DMS53 treated with DMSO at 0.1 percent for 48 hours (cell line): Measurements from ENCODE around the gene TMEM255A.

Source experiments
- DNase-seq: peaks from one replicate; lab custom pipeline; 2025; ENCODE audit not compliant: unreplicated experiment; lab: John Stamatoyannopoulos, UW

TMEM255A gene

DNA sequence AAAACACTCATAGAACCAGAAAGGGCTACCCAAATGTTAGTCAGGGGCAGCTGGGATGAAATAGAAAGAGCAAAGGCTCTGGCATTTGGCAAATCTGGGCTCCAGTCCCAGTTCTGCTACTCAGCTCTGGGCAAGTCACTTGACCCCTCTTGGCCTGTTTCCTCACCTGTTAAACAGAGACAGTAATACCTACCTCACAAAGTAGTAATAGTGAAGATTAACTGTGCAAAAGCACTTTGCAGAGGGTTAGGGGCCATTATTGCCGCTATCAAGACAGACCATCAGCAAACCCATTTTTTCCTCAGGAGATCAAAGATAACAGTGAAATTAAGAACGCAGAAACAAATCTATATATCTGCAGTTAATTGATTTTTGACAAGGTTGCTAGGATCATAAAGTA, 40.0 kb downstream of the TMEM255A start:
- no peak for DNase-seq

DNA sequence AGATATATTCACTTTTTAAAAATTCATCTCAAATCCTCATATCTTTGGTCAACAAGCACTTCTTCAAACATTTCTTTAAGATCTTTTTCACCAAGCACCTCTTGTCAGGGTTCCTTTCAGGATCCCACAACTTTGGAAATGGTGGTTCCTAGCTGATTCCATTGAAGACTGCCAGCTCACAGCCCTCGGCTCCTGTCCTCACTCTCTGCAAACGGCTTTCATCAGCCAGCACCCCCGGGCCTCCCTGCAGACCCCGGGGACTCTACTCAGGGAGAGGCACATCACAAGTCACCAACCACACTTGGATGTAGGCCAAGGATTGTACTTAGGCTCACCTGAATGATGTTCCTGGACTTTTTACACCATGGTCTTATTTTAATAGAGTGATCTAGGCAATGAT, 40.7 kb downstream of the TMEM255A start:
- no peak for DNase-seq

DNA sequence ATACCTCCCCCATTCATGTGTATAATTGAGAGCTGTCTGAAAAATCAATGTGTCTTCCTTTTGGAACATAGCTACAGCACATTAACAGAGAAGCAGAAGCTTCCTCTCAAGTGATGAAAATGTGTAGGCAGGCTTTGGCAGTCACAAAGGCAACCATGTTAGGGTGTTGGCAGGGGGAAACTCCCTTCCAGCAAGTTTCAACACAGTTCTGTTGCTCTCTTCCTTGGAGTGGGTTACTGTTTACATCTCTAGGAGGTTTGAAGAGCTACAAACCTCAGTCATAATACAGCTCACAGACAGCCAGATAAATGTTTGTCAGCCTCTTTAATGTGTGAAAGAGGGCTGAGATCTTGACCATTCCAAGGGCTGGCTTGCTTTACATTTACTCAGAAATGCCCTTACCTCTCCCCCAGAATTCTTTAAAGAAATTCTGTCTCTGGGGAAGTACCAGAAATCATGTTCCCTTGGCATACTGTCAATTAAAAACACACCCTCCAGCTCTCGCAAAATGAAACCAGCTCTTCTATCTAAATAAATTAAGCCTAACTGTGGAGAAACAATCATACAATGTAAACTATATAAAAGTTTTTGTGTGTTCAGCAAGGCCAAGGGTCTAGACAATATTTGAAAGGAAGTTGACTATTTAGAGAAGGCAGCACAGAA, 41.8 kb downstream of the TMEM255A start:
- no peak for DNase-seq

DNA sequence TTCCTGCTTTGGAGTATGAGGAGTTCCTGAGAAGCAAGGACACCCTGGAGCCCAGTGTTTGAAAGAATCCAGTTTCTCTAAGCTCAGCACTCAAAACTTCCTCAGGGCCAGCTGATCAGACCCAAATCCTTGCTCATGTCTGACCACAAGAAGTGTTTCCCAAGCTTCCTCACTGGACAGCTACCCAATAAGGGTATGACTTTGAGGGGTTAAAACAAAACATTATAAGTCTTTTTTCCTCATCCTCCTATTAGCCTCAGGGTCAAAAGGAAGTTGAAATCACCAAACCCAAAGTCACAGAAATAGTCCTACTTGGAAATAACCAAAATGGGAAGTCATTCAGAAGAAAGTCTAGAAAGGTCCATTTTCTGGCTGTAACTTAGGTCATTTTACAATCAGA, 46.9 kb downstream of the TMEM255A start:
- DNase-seq, result no peak

DNA sequence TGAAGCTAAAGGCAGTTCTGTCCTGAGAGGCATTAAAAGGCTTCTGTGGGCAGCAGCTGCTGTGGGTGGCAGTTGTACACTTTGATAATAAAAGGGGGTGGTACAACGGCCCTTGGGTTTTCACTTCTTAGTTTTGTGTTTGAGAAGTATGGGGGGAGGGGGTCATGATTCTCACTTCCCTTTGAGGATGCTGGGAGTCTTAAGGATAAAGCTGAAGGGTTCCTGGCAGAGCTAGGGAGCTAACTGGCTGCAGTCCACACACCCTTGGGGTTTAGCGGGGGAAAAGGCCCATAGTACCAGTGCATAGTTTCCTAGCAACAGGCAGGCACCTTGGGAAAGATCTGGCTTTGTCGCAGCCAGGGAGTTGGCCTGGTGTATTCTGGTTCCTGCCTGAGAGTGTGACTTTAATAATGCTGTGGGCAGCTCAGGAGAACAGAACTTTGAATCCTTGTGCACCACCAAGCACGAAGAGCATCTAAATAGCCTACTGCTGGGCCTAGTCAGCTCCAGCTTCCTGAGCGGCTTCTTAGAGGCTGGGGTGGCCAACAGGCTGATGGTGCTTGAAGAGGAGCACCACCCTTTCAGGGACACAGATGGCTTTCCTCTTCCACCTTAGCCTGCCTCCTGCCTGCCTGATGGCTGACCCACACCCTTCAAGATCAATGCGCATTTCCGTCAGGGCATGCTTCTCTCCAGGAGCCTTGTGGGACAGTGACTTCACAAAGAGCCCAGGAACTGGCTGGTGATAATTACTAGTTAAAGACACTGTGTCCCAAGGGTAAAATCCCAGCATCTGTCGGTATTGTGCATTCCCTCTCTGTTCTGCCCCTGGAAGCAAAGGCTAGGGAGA, 48.2 kb downstream of the TMEM255A start:
- no peak for DNase-seq

DNA sequence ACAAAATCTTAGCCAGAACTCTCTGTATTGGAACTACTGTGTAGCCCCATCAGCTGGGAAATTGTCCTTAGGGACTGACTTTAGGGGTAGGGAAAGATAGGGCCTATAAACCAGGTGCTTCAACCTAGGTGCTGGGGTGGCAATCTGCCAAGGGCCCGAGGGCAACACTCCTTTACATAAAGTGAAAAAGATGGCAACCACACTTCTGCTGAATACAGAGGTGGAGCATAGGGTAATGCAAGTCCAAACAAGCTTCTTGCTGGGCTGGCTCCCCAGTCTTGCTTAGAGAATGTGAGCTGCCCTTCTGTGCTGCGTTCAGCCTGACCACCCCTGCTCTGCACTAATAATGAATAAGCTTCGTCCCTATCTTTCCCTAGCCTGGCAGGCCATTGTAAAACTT, 50.9 kb downstream of the TMEM255A start:
- DNase-seq, result no peak

DNA sequence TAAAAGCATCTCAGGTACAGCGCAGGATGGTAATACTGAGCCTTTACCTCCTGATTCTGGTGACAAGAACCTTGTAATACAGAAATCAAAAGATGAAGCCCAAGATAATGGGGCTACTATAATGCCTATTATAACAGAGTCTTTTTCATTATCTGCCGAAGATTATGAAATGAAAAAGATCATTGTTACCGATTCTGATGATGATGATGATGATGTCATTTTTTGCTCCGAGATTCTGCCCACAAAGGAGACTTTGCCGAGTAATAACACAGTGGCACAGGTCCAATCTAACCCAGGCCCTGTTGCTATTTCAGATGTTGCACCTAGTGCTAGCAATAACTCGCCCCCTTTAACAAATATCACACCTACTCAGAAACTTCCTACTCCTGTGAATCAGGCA, 57.5 kb downstream of the TMEM255A start:
- DNase-seq, result no peak

DNA sequence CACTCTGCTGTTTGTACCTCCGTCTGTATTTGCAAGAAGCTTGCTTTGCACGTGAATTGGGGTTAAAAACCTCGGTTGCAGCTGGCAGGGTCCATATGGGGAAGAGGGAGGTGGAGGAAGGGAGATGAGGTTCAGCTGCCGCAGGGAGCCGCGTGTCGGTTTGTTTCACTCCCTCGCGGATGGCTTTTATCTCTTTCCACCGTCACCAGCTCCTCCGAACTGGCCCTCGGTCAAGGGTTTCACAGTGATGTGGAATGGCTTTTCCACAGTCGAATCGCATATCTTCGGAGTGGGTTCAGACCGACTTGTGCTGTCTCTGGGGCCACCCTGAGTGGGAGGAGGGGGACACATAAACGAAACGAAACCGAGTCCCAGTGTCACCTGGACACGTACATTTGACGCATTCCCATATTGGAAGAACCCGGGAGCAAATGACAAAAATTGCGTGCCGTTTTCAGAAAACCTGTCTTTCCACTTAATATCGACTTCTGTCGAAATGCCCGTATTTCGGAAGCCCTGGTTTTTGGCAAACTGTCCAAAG, 59.7 kb downstream of the TMEM255A start:
- DNase-seq, result peak; percentile 16

DNA sequence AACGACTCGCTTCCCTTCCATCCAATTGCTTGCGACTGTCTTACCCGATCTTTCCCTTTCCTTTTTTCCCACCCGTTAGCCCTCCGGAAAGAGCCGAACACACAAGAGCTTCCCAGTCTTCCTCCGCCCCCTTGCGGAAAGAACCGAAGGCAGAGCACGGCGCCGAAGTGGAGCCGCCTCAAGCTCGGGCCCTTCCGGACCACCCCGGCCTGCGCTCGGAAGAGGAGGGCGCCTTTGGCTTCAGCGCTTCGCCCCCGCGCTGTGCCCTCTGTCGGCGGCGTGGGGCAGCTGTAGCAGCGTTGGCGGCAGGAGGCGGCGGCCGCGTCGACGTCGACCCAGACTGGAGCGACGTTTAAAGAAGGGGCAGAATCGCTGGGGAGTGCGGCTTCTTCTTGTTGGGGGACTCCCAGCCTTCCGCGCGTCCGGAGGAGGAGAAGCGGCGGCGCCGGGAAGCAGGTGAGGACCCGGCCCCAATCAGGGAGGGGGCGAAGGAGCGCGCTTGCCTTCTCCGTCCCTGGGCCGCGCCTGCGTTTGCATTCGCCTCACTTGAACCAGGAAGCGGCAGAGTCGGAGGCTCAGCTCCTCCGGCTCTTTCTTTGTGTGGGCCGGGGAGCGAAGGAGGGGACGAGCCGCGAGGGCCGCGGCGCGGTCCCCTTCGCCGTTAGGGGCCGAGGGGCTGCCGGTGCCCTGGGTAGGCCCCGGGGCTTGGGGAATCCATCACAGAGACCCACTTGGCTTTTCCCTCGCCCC, 60.6 kb downstream of the TMEM255A start, which contains the start of gene ZBTB33:
Gene ZBTB33, plus strand, starts transcription at position 291 of the 750 bp plus-strand sequence. CDS start 2,604 bp downstream, outside the sequence.
- DNase-seq, result peak; percentile 88

DNA sequence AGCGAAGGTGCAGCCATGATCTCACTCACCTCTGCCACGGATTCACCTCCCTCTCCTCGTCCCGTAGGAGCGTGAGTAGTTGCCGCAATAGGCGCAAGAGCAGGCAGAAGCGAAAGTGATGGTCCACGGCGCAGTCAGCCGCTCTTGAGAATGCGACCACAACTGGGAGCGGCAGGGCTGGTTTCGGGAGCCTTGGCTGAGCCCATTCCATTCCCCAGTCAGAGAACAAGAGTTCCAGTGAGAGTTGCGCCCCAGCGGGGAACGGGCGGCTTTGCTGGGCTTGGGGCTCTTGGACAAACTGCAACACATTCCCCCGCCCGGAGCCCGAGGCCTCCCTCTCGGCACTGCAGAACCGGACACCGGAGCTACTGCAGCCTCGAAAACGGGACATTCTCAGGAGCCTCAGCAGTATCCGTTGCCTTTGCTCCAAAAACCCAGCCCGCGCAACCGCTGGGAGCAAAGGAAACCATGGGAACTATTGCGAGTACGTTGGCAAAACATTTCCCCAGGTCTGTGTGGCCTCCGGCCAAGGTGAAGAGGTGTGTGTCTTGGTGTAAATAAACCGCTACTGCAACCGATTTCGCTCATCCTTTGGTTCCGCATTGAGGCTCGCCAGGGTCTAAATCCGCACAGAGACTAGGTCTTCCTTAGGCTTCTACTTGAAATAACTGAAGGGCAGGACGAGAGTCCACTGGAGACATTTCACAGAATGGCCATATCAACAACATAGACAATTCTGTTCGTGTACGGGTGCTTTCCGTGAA, 66.3 kb downstream of the TMEM255A start:
- peak; percentile 71 for DNase-seq

DNA sequence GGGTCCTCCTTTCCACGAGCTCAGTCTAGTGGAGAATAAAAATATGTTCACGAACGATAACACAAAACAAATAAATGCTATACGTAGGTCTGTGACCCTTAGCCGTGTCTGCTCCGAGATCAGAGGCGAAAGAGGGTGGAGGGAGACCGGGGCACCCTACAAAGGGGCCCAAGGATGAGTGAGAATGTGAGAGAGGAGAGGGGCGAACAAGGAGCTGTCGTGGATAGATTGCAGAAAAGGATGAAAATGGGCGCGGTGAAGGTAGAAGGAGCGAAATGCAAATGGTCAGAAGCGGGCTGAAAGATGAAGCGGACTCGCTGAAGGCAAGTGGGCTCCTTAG, 66.9 kb downstream of the TMEM255A start:
- DNase-seq, result no peak

DNA sequence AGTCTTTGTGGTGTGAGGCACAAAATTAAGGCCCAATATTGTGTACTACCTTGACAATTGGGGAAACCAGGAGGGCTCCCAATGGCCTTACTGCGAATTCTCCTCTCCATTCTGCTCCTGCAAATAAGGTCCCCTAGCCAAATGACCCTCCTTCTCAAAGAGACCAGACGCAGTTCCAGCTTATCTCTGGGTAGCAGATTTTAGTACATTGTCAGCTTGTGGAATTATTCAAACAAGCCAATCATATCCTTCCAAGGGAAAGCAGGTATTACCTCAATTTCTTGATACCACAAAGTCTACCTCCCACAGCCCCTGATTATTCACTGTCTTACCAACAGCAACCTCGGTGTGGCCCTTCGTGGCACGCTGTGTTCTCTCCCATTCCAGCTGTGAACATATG, 68.4 kb downstream of the TMEM255A start:
- DNase-seq, result no peak

DNA sequence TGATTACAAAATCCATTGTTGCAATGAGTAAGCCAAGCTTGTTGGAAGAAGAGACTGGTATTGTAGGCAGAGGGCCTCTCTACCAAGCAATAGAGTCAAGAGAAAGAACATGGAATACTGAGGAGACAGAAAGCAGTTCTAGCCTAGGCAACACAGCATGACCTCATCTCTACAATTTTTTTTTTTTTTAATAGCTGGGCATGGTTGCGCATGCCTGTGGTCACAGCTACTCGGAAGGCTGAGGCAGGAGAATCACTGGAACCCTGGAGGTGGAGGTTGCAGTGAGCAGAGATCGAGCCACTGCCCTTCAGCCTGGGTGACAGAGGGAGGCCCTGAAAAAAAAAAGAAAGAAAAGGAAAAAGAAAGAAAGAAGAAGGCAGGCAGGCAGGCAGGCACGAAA, 72.3 kb downstream of the TMEM255A start:
- no peak for DNase-seq

DNA sequence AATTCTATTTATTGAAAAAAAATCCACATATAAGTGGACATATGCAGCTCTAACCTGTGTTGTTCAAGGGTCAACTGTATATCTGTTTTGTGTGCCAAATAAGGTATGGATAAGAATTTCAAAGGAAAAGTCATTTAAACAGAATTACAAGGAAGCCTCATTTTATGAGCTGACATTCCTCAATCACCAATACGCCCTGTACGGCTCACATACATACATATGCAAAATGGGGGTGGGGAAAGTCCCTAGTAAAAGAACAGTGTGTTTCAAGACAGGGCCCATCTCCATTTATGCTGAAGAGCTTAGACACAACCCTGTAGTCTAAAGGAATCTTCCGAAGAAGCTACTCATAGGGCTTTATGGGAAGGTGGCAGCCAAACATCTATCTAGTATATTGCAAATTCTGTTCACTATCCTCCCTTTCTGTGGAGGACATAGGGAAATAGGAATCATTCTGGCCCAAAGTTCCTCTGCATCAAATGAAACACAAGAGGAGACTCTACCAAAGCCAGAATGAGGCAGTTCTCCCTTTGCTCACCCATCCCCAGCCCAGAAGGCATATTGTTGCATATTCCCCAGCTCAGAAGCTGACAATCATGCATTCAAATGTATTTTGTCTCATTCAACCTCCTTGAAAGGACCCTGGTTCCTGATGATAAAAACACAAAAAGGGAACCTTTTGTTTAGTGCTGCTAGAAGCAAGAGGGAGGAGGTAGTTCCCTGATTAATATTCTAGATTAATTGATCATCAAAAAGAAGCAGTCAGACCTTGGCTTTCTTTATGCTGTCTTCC, 74.4 kb downstream of the TMEM255A start:
- no peak for DNase-seq

DNA sequence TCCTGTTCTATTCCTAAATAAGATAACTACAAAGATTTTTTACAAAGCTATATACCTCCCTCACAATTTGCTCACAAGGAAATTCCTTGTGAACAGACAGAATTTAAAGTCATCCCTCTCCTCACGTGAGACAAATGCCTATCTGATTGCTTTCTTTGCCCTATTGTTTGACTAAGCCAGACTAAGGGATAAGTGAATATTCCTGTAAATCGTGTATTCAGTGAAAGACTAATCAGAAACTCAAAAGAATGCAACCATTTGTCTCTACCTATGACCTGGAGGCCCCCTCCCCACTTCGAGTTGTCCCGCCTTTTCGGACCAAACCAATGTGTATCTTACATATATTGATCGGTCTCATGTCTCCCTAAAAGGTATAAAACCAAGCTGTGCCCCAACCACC, 76.0 kb downstream of the TMEM255A start:
- DNase-seq, result no peak

DNA sequence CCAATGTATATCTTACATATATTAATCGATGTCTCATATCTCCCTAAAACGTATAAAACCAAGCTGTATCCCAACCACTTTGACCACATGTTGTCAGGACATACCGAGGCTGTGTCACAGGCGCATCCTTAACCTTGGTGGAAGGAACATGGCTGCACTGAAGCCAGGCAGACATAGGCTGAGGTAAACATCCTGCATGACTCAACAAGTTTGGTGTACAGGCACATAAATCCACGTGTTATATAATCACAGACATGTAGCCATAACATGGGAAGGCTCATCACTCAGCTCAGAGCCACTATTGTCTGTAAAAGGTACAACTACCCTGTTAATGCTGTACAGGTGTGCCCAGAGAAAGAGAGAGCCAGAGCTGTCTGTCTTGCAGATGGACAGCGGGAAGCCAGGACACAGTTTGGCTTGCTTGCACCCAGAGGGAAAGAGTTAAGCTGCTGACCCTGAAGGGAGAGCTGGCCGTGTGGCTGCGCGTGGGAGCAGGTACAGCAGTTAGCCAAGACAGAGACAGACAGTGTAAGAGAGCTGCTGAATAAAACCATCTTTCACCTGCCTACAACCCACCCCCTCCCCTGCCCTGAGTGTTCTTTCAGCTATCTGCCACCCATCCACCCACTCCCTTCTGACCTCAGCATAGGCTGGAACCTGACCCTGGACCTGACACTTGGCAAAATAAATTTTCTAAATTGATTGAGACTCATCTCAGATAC, 82.9 kb downstream of the TMEM255A start:
- no peak for DNase-seq

DNA sequence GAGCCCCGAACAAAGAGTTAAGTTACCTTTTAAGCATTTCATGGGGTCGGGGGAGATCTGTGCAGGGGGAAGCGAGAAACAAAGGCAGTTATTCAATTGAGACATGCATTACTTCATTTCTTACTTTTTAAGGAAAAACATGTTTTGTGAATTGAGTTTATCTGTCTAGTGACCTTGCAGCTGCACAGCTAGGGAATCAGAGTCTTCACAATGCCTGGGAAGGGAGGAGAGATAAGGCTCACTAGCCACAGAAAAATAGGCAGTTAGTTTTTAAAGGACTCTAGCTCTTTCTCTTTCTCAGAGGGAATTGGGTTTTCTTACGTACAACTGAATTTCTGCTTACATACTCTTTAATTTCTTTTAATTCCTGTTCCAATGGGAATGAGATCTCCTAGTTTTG, 86.9 kb downstream of the TMEM255A start:
- DNase-seq, result no peak

DNA sequence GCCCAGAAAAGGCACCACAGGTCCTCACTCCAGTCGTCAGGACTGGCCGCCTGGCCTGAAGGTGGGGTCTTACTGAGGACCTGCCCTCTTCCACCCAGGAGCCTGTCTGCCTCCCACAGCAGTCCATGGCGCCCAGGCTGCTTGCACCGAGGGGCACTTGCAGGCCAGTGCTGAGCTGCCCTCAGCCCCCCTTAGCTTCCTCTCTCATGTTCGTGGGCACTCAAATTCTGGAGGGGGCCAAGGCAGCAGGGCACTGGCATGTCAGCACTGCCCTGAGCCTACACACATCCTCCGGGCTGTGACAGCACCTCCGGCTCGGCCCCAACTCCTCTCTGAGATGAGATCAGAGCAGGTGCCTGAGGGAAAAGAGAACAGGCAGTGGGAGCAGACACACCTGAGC, 87.9 kb downstream of the TMEM255A start:
- no peak for DNase-seq
